ENCODE results near the gene TULP3.

DNA sequence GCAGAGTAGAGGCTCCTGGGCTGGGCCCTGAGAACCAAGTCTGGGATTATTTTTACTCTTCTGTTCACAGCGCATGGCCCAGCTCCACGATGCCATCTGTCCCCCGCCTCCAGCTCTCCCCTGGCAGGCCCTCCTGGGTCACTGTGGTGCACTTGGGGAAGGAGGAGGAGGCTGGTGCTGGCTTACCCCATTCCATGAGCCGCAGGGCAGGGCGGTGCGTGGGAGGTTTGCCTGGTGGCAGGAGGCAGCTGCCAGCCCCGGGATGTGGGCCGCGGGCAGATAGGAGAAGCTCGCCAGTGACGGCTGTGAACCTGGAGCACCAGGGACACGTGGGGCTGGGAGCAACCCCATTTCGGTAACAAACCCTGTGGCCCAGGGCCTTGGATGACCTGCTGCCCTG, 91.7 kb downstream of the TULP3 start:
- TF ChIP-seq, protein P1, sequence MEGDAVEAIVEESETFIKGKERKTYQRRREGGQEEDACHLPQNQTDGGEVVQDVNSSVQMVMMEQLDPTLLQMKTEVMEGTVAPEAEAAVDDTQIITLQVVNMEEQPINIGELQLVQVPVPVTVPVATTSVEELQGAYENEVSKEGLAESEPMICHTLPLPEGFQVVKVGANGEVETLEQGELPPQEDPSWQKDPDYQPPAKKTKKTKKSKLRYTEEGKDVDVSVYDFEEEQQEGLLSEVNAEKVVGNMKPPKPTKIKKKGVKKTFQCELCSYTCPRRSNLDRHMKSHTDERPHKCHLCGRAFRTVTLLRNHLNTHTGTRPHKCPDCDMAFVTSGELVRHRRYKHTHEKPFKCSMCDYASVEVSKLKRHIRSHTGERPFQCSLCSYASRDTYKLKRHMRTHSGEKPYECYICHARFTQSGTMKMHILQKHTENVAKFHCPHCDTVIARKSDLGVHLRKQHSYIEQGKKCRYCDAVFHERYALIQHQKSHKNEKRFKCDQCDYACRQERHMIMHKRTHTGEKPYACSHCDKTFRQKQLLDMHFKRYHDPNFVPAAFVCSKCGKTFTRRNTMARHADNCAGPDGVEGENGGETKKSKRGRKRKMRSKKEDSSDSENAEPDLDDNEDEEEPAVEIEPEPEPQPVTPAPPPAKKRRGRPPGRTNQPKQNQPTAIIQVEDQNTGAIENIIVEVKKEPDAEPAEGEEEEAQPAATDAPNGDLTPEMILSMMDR (IDR thresholded peaks at IDR 0.05), result no peak
- no peak for TF ChIP-seq POLR2A (IDR thresholded peaks at IDR 0.05)
